Osteocyte (in vitro differentiated cells): ENCODE measurements around the gene SAMHD1. TPM values are rescaled to one million over a fixed set of nuclear protein-coding genes. Genes with fewer than 3 reads are reported as not detected.
"Not testable (repeated sequence)": the region's sequence is repeated elsewhere in the genome, so short reads cannot be mapped to it uniquely, and the experiment has no call there.

ENCODE experiments used
- DNase-seq: peaks from one replicate; pipeline ENCODE4 v3.0.0; 2021; ENCODE audit warnings: mixed read lengths; ENCODE audit not compliant: unreplicated experiment; ENCODE audit errors: extremely low spot score
- H3K27ac Mint-ChIP-seq: one replicate; pipeline ENCODE4 v1.8.0; 2021; ENCODE audit warnings: mild to moderate bottlenecking, mixed read lengths; ENCODE audit not compliant: unreplicated experiment
- H3K27me3 Mint-ChIP-seq: one replicate; pipeline ENCODE4 v1.8.0; 2021; ENCODE audit warnings: mixed read lengths; ENCODE audit not compliant: unreplicated experiment
- H3K36me3 Mint-ChIP-seq: one replicate; pipeline ENCODE4 v1.8.0; 2021; ENCODE audit warnings: mixed read lengths; ENCODE audit not compliant: unreplicated experiment
- H3K4me1 Mint-ChIP-seq: one replicate; pipeline ENCODE4 v1.8.0; 2021; ENCODE audit warnings: mixed read lengths; ENCODE audit not compliant: unreplicated experiment
- H3K4me3 Mint-ChIP-seq: one replicate; pipeline ENCODE4 v1.8.0; 2021; ENCODE audit warnings: mild to moderate bottlenecking, moderate library complexity, mixed read lengths; ENCODE audit not compliant: unreplicated experiment
- H3K9me3 Mint-ChIP-seq: one replicate; pipeline ENCODE4 v1.8.0; 2021; ENCODE audit warnings: mixed read lengths; ENCODE audit not compliant: unreplicated experiment
- total RNA-seq: library from RNA; stranded (reverse); gene quantifications from 2 replicates; pipeline ENCODE4 v1.2.1, GENCODE V29; 2021
- TF ChIP-seq, protein P1 (sequence below): fragments of 200-600 bp; sonication (generic); IDR thresholded peaks from 2 replicates; pipeline ENCODE4 v1.5.0; 2021; ENCODE audit warnings: antibody characterized with exemption, mild to moderate bottlenecking, moderate library complexity

Gene SAMHD1
- total RNA-seq, 1 donor from 2014 or later, result 19.5 TPM

DNA sequence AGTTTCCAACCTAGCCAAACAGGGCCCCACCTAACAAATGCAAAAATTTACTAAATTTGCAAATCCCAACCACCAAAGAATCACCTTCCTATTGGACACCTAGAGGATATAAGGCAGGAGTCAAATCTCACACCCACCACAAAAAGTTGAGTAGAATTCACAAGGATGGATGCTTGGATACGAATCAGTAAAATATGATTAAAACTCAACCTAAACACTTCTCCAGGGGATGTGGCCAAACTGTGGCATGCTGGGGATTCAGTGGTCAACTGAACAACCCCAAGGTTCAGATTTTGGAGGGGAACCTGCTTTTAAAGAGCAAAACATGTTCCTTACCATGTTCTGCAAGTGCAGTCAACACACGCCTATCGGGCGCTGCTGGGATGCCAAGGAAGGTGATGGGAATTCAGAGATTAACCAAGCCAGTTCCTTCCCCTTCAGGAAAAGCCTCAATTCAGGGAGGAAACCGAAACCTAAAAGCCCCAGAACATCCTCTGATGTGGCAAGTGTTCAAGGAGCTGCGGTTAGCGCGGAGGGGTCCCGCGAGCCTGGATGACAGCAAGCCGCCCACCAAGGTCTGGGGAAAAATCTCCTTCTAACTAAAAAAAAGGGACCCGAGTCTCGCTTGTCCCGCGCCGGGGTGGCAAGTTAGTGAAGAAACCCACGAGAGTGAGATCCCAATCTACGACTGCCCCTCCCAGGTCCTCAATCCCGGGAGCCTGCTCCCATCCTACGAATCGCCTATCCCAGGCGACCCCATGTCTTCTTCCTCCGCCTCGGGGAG is 902 bp downstream of the SAMHD1 start:
- Mint-ChIP-seq H3K27me3 (no peaks in the 10 kb centered on the region), H3K27ac (peak overlapping the region; percentile 59), H3K4me1 (peaks cover 23% of the 10 kb centered on the region), H3K4me3 (peak overlapping the region; percentile 93), H3K36me3 (no peaks in the 10 kb centered on the region), H3K9me3 (no peaks in the 10 kb centered on the region)
- TF ChIP-seq, protein P1, sequence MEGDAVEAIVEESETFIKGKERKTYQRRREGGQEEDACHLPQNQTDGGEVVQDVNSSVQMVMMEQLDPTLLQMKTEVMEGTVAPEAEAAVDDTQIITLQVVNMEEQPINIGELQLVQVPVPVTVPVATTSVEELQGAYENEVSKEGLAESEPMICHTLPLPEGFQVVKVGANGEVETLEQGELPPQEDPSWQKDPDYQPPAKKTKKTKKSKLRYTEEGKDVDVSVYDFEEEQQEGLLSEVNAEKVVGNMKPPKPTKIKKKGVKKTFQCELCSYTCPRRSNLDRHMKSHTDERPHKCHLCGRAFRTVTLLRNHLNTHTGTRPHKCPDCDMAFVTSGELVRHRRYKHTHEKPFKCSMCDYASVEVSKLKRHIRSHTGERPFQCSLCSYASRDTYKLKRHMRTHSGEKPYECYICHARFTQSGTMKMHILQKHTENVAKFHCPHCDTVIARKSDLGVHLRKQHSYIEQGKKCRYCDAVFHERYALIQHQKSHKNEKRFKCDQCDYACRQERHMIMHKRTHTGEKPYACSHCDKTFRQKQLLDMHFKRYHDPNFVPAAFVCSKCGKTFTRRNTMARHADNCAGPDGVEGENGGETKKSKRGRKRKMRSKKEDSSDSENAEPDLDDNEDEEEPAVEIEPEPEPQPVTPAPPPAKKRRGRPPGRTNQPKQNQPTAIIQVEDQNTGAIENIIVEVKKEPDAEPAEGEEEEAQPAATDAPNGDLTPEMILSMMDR, result no peak
- no peak for DNase-seq

DNA sequence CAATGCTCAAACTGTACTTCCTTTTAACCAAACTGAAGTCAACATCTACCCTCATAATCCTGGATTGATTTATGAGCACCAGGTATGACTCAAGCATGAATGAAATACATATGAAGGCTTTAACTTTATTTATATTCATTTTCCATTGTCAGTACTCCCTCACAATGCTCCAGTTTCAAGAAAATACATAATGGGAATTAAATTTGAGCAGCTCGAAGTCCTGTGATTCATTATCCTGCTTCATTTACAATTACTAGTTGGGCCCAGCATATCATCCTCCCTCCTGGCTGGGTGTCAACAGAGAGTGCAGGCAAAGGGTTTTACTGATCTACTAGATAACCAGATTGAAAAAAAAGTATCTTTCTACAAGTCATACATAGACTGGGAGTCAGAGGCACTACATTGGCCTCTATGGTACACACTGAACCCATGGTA is 10.1 kb downstream of the SAMHD1 start:
- H3K27me3 Mint-ChIP-seq, result no peaks in the 10 kb centered on the region
- H3K4me1 Mint-ChIP-seq, result peaks cover 9% of the 10 kb centered on the region
- no peaks in the 10 kb centered on the region for H3K9me3 Mint-ChIP-seq
- H3K4me3 Mint-ChIP-seq, result no peak overlapping the region
- H3K27ac Mint-ChIP-seq, result no peak overlapping the region
- no peak for DNase-seq
- TF ChIP-seq, protein P1, result no peak
- H3K36me3 Mint-ChIP-seq, result peaks cover 7% of the 10 kb centered on the region

DNA sequence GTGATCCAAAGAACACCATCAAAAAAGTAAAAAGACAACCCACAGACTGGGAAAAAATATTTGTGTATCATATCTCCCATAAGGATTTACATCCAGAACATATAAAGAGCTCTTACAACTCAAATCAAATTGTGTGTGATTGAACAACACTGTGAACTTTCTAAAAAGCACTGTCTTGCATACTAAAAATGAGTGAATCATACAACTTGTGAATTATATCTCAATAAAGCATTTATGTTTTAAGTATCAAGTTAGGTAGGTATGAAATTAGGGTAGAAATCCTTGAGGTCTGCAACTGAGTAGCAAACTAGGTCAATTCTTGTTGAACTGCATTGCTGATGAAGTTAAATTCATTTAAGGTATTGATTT is 14.1 kb downstream of the SAMHD1 start:
- Mint-ChIP-seq H3K9me3 (no peaks in the 10 kb centered on the region), H3K27ac (no peak overlapping the region), H3K27me3 (no peaks in the 10 kb centered on the region), H3K36me3 (peaks cover 3% of the 10 kb centered on the region), H3K4me3 (no peak overlapping the region), H3K4me1 (peaks cover 2% of the 10 kb centered on the region)
- TF ChIP-seq, protein P1, result no peak
- no peak for DNase-seq

DNA sequence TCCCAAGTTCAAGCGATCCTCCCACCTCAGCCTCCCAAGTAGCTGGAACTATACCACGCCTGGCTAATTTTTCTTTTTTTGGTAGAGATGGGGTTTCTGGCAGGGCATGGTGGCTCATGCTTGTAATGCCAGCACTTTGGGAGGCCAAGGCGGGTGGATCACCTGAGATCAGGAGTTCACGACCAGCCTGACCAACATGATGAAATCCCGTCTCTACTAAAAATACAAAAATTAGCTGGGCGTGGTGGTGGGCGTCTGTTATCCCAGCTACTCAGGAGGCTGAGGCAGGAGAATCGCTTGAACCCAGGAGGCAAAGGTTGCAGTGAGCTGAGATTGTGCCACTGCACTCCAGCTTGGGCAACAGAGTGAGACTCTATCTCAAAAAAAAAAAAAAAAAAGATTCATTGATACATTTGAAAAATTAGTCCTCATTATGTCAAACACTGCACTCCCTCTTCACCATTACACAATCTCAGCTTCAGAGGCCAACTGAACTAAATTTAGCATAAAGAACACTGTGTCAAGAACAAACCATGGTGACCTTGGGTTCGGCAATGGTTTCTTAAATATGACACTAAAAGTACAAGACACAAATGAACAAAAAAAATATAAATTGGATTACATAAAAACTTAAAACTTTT is 14.6 kb downstream of the SAMHD1 start:
- H3K27ac Mint-ChIP-seq, DNase-seq, H3K27me3 Mint-ChIP-seq, H3K36me3 Mint-ChIP-seq, H3K9me3 Mint-ChIP-seq, H3K4me3 Mint-ChIP-seq, H3K4me1 Mint-ChIP-seq: not testable (repeated sequence)

DNA sequence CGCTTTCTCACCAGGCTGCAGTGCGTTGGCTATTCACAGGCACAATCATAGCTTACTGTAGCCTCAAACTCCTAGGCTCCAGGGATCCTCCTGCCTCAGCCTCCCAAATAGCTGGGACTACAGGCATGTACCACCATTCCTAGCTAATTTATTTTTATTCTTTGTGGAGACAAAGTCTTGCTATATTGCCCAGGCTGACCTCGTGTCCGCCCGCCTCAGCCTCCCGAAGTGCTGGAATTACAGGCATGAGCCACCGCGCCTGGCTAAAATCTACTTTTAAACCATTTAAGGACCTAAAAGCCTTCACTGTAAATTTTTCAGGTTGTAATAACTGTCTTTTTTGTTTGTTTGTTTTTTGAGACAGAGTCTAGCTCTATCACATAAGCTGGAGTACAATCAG is 15.2 kb downstream of the SAMHD1 start:
- Mint-ChIP-seq H3K36me3 (peaks cover 3% of the 10 kb centered on the region), H3K4me3 (no peak overlapping the region), H3K27me3 (no peaks in the 10 kb centered on the region), H3K27ac (no peak overlapping the region), H3K9me3 (no peaks in the 10 kb centered on the region), H3K4me1 (peaks cover 2% of the 10 kb centered on the region)
- TF ChIP-seq, protein P1, result no peak
- DNase-seq, result no peak

DNA sequence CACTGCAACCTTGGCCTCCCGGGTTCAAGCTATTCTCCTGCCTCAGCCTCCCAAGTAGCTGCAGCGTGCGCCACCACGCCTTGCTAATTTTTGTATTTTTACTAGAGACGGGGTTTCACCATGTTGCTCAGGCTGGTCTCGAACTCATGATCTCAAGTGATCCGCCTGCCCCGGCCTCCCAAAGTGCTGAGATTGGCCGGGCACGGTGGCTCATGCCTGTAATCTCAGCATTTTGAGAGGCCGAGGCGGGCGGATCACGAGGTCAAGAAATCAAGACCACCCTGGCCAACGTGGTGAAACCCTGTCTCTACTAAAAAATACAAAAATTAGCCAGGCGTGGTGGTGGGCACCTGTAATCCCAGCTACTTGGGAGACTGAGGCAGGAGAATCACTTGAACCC is 17.9 kb downstream of the SAMHD1 start:
- H3K4me3 Mint-ChIP-seq, H3K27me3 Mint-ChIP-seq, H3K9me3 Mint-ChIP-seq, H3K27ac Mint-ChIP-seq, H3K4me1 Mint-ChIP-seq, DNase-seq: not testable (repeated sequence)
- H3K36me3 Mint-ChIP-seq, result peaks cover 14% of the 10 kb centered on the region
